H1 (cell line): ENCODE results near the gene NEUROG1. TPM values are rescaled to one million over a fixed set of nuclear protein-coding genes. Genes with fewer than 3 reads are reported as not detected.

Source experiments
- BRCA1 ChIP-seq: IDR thresholded peaks from 2 replicates; pipeline ENCODE4 v1.6.1; 2012; ENCODE audit warnings: low read depth, low read length, improper control_type of control experiment
- CBX5 ChIP-seq: fragments of 300-800, 300-1000 bp; sonication (generic); IDR thresholded peaks from 2 replicates; pipeline ENCODE4 v1.7.1; 2016; ENCODE audit warnings: antibody characterized with exemption, low read length, low read depth
- CEBPB ChIP-seq: IDR thresholded peaks from 2 replicates; pipeline ENCODE4 v1.6.1; 2012; ENCODE audit warnings: low read depth, low read length
- EP300 ChIP-seq, 2 experiments: IDR thresholded peaks; 1 replicate in 1 of 2; 2 replicates in 1 of 2; pipeline ENCODE4 v1.6.1; 2011 to 2012; ENCODE audit warnings: low read depth in 2 of 2, low read length in 2 of 2, mild to moderate bottlenecking in 2 of 2, borderline replicate concordance in 1 of 2, inconsistent platforms in 1 of 2, moderate library complexity in 1 of 2
- EZH2 ChIP-seq: fragments of 200-600 bp; sonication (generic); IDR thresholded peaks from 2 replicates; pipeline ENCODE4 v1.7.1; 2012; ENCODE audit warnings: low read depth, mild to moderate bottlenecking, moderate library complexity, low read length, inconsistent platforms; ENCODE audit not compliant: severe bottlenecking
- GTF2F1 ChIP-seq: IDR thresholded peaks from 2 replicates; pipeline ENCODE4 v1.6.1; 2012; ENCODE audit warnings: low read depth, low read length, improper control_type of control experiment, borderline replicate concordance
- JUN ChIP-seq: IDR thresholded peaks from 2 replicates; pipeline ENCODE4 v1.6.1; 2011; ENCODE audit warnings: low read depth, mild to moderate bottlenecking, improper control_type of control experiment, low read length
- RFX5 ChIP-seq: IDR thresholded peaks from 2 replicates; pipeline ENCODE4 v1.6.1; 2011; ENCODE audit warnings: low read depth, low read length, improper control_type of control experiment, borderline replicate concordance
- TAF1 ChIP-seq: IDR thresholded peaks from 2 replicates; pipeline ENCODE4 v1.6.1; 2011; ENCODE audit warnings: mild to moderate bottlenecking, low read depth, low read length
- TEAD4 ChIP-seq: IDR thresholded peaks from 2 replicates; pipeline ENCODE4 v1.6.1; 2012; ENCODE audit warnings: low read depth, low read length, inconsistent platforms, mixed read lengths
- USF2 ChIP-seq: IDR thresholded peaks from 2 replicates; pipeline ENCODE4 v1.6.1; 2011; ENCODE audit warnings: low read length, improper control_type of control experiment
- polyA plus RNA-seq, 7 experiments: library from polyadenylated mRNA; depleted of rRNA in 3 of 7; stranded (reverse) in 5 of 7; unstranded in 2 of 7; fragments of >200 nt in 5 of 7; fragments of 200-250 nt in 2 of 7; gene quantifications; 1 replicate in 5 of 7; 2 replicates in 1 of 7; 4 replicates in 1 of 7; pipeline versions ENCODE4 v1.2.1 to v1.2.3, GENCODE V29; 2011 to 2013; ENCODE audit warnings: missing spikeins in 2 of 7, mixed read lengths in 2 of 7
- total RNA-seq: library from RNA; stranded (reverse); fragmentation: NEBNext Ultra II Directional; extraction: Animal tissue kit (Norgen Biotek cat#: 25700); gene quantifications from 2 replicates; pipeline ENCODE4 v1.2.1, GENCODE V29; 2021
- TF ChIP-seq, protein P1 (sequence below): IDR thresholded peaks from 2 replicates; pipeline ENCODE4 v1.6.1; 2012; ENCODE audit warnings: inconsistent platforms

Gene NEUROG1
- total and polyA plus RNA-seq, 2 of the 8 experiments (the other 6 are each of a cell fraction or from before 2014, with no cell fraction given) = not detected

GRCh38 chr5:135578685-135579341 lies 43.0 kb upstream of the NEUROG1 start, which contains the start of gene CXCL14 (continued):
- TF ChIP-seq BRCA1 = no peak
- no peak for TF ChIP-seq RFX5
- TF ChIP-seq CBX5 = no peak
- no peak for TF ChIP-seq TAF1
- TF ChIP-seq EP300 (IDR thresholded peaks at IDR 0.05; ENCODE audit: borderline replicate concordance in 1 of 2, low read depth in 2 of 2, low read length in 2 of 2) = no peak
- TF ChIP-seq JUN = 0 out of 2 replicates have a peak, but pooled peaks have one; percentile 14
- peak; percentile 77 for TF ChIP-seq EZH2
- TF ChIP-seq CEBPB = peak; percentile 75
- TF ChIP-seq, protein P1, sequence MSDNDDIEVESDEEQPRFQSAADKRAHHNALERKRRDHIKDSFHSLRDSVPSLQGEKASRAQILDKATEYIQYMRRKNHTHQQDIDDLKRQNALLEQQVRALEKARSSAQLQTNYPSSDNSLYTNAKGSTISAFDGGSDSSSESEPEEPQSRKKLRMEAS = peak; percentile 30
- no peak for TF ChIP-seq GTF2F1
- no peak for TF ChIP-seq TEAD4
- TF ChIP-seq USF2 = no peak
